MG63 (cell line): ENCODE results near the gene SLCO3A1. TPM values are rescaled to one million over a fixed set of nuclear protein-coding genes. Genes with fewer than 3 reads are reported as not detected.

Source experiments
- DNase-seq: peaks from one replicate; pipeline ENCODE4 v3.0.0-alpha.2; 2020
- H3K27me3 ChIP-seq: fragments of 250-450 bp; sonication (Bioruptor Pico); 2 replicates; pipeline ENCODE4 v1.5.1; 2020; ENCODE audit warnings: mild to moderate bottlenecking, moderate library complexity
- H3K36me3 ChIP-seq: fragments of 250-450 bp; sonication (Bioruptor Pico); 2 replicates; pipeline ENCODE4 v1.5.1; 2020; ENCODE audit warnings: mild to moderate bottlenecking, moderate library complexity
- H3K4me3 ChIP-seq: fragments of 250-450 bp; sonication (Bioruptor Pico); 2 replicates; pipeline ENCODE4 v1.5.1; 2020; ENCODE audit warnings: mild to moderate bottlenecking, moderate library complexity
- H3K9me3 ChIP-seq: fragments of 250-450 bp; sonication (Bioruptor Pico); 2 replicates; pipeline ENCODE4 v1.5.1; 2020; ENCODE audit warnings: mild to moderate bottlenecking, moderate library complexity
- total RNA-seq: library from RNA; depleted of rRNA; stranded (reverse); fragments of >200 nt; shearing (Covaris generic); gene quantifications from 2 replicates; pipeline ENCODE4 v1.2.3, GENCODE V29; 2014; ENCODE audit warnings: low replicate concordance

Gene SLCO3A1
- total RNA-seq, 1 experiment from 2014 or later, result 37.4 TPM

GRCh38 chr15:92158426-92158825 lies 304.9 kb downstream of the SLCO3A1 start:
- Histone ChIP-seq H3K9me3 (no peaks in the 10 kb centered on the region), H3K27me3 (no peaks in the 10 kb centered on the region), H3K36me3 (peaks cover 5% of the 10 kb centered on the region), H3K4me3 (no peak overlapping the region)
- DNase-seq, result no peak

- no peak for DNase-seq
- H3K4me3 ChIP-seq, result no peak overlapping the region
- no peaks in the 10 kb centered on the region for H3K9me3 ChIP-seq
- H3K36me3 ChIP-seq, result peaks cover 5% of the 10 kb centered on the region
- no peaks in the 10 kb centered on the region for H3K27me3 ChIP-seq
Observed at GRCh38 chr15:92159481-92159880, 306.0 kb downstream of the SLCO3A1 start.

- H3K27me3 ChIP-seq, result no peaks in the 10 kb centered on the region
- no peak for DNase-seq
- H3K36me3 ChIP-seq, result peaks cover 5% of the 10 kb centered on the region
- no peak overlapping the region for H3K4me3 ChIP-seq
- H3K9me3 ChIP-seq, result no peaks in the 10 kb centered on the region
Observed at GRCh38 chr15:92159906-92160841, 306.7 kb downstream of the SLCO3A1 start.

GRCh38 chr15:92161039-92161670 lies 307.6 kb downstream of the SLCO3A1 start:
- Histone ChIP-seq H3K27me3 (no peaks in the 10 kb centered on the region), H3K9me3 (no peaks in the 10 kb centered on the region), H3K4me3 (no peak overlapping the region), H3K36me3 (peaks cover 5% of the 10 kb centered on the region)
- DNase-seq, result no peak

GRCh38 chr15:92162657-92163056 lies 309.1 kb downstream of the SLCO3A1 start:
- no peak overlapping the region for H3K4me3 ChIP-seq
- peaks cover 5% of the 10 kb centered on the region for H3K36me3 ChIP-seq
- H3K27me3 ChIP-seq, result no peaks in the 10 kb centered on the region
- DNase-seq, result no peak
- H3K9me3 ChIP-seq, result no peaks in the 10 kb centered on the region

- no peaks in the 10 kb centered on the region; the same call in 1 of the 2 replicates for H3K36me3 ChIP-seq
- no peaks in the 10 kb centered on the region for H3K9me3 ChIP-seq
- no peak for DNase-seq
- H3K27me3 ChIP-seq, result no peaks in the 10 kb centered on the region
- no peak overlapping the region for H3K4me3 ChIP-seq
Observed at GRCh38 chr15:92163641-92164040, 310.1 kb downstream of the SLCO3A1 start.

GRCh38 chr15:92164327-92165000 lies 311.0 kb downstream of the SLCO3A1 start:
- Histone ChIP-seq H3K4me3 (no peak overlapping the region), H3K36me3 (no peaks in the 10 kb centered on the region; the same call in 1 of the 2 replicates), H3K9me3 (no peaks in the 10 kb centered on the region), H3K27me3 (no peaks in the 10 kb centered on the region)
- DNase-seq, result no peak

- Histone ChIP-seq H3K27me3 (no peaks in the 10 kb centered on the region), H3K9me3 (no peaks in the 10 kb centered on the region), H3K4me3 (no peak overlapping the region), H3K36me3 (no peaks in the 10 kb centered on the region; the same call in 1 of the 2 replicates)
- DNase-seq, result no peak
Observed at GRCh38 chr15:92165001-92165346, 311.5 kb downstream of the SLCO3A1 start.

- Histone ChIP-seq H3K36me3 (no peaks in the 10 kb centered on the region; the same call in 1 of the 2 replicates), H3K4me3 (no peak overlapping the region), H3K9me3 (no peaks in the 10 kb centered on the region), H3K27me3 (no peaks in the 10 kb centered on the region)
- no peak for DNase-seq
Observed at GRCh38 chr15:92166029-92166428, 312.5 kb downstream of the SLCO3A1 start.

GRCh38 chr15:92166751-92167405 lies 313.4 kb downstream of the SLCO3A1 start:
- Histone ChIP-seq H3K27me3 (no peaks in the 10 kb centered on the region), H3K4me3 (no peak overlapping the region), H3K9me3 (no peaks in the 10 kb centered on the region), H3K36me3 (no peaks in the 10 kb centered on the region; the same call in 1 of the 2 replicates)
- DNase-seq, result no peak

- Histone ChIP-seq H3K4me3 (no peak overlapping the region), H3K36me3 (no peaks in the 10 kb centered on the region; the same call in 1 of the 2 replicates), H3K27me3 (no peaks in the 10 kb centered on the region), H3K9me3 (no peaks in the 10 kb centered on the region)
- DNase-seq, result no peak
Observed at GRCh38 chr15:92167451-92167850, 313.9 kb downstream of the SLCO3A1 start.

GRCh38 chr15:92168066-92168683 lies 314.7 kb downstream of the SLCO3A1 start:
- Histone ChIP-seq H3K36me3 (no peaks in the 10 kb centered on the region), H3K9me3 (no peaks in the 10 kb centered on the region), H3K27me3 (no peaks in the 10 kb centered on the region), H3K4me3 (no peak overlapping the region)
- no peak for DNase-seq

- Histone ChIP-seq H3K27me3 (no peaks in the 10 kb centered on the region), H3K4me3 (no peak overlapping the region), H3K36me3 (no peaks in the 10 kb centered on the region), H3K9me3 (no peaks in the 10 kb centered on the region)
- no peak for DNase-seq
Observed at GRCh38 chr15:92170897-92171296, 317.4 kb downstream of the SLCO3A1 start.

GRCh38 chr15:92178911-92179310 lies 325.4 kb downstream of the SLCO3A1 start:
- Histone ChIP-seq H3K27me3 (peaks cover 7% of the 10 kb centered on the region; the same call in 1 of the 2 replicates), H3K36me3 (no peaks in the 10 kb centered on the region), H3K4me3 (no peak overlapping the region), H3K9me3 (no peaks in the 10 kb centered on the region)
- no peak for DNase-seq

GRCh38 chr15:92184142-92184541 lies 330.6 kb downstream of the SLCO3A1 start:
- Histone ChIP-seq H3K27me3 (no peaks in the 10 kb centered on the region; the same call in 1 of the 2 replicates), H3K4me3 (no peak overlapping the region), H3K9me3 (no peaks in the 10 kb centered on the region), H3K36me3 (no peaks in the 10 kb centered on the region)
- DNase-seq, result no peak

- no peak for DNase-seq
- no peaks in the 10 kb centered on the region; the same call in 1 of the 2 replicates for H3K27me3 ChIP-seq
- H3K9me3 ChIP-seq, result no peaks in the 10 kb centered on the region
- no peaks in the 10 kb centered on the region for H3K36me3 ChIP-seq
- H3K4me3 ChIP-seq, result no peak overlapping the region
Observed at GRCh38 chr15:92184679-92185230, 331.2 kb downstream of the SLCO3A1 start.
